Activated effector memory CD4-positive, alpha-beta T cell treated with anti-CD3 and anti-CD28 coated beads, Interleukin-2, amount 50 U/mL, for 16 hours (primary cell): Measurements from ENCODE around the gene EXOC2.

ENCODE experiments used
- DNase-seq: peaks from one replicate; pipeline ENCODE4 v3.0.0-alpha.2; 2020

EXOC2 gene

GRCh38 chr6:439641-440167 is 253.2 kb downstream of the EXOC2 start:
- DNase-seq, result no peak

GRCh38 chr6:438634-439170 is 254.2 kb downstream of the EXOC2 start:
- no peak for DNase-seq

GRCh38 chr6:437037-437392 is 255.9 kb downstream of the EXOC2 start:
- DNase-seq, result no peak

GRCh38 chr6:436308-437036 is 256.5 kb downstream of the EXOC2 start:
- no peak for DNase-seq

GRCh38 chr6:435441-436307 is 257.3 kb downstream of the EXOC2 start:
- no peak for DNase-seq
